Right ventricle myocardium inferior (tissue), 1 donor: ENCODE data around the gene PLOD2. TPM values are rescaled to one million over a fixed set of nuclear protein-coding genes. Genes with fewer than 3 reads are reported as not detected.

ENCODE experiments used
- ATAC-seq: fragments of 200-7000 bp; cut with Tn5 transposase; one replicate; pipeline ENCODE4 v1.9.1; 2020; ENCODE audit warnings: mild to moderate bottlenecking, moderate library complexity
- DNase-seq: peaks from one replicate; pipeline ENCODE4 v3.0.0; 2021; ENCODE audit errors: missing footprints
- intact Hi-C: fragments of 100-400 bp; cut with DNase I; formaldehyde crosslinking; loops from one replicate; pipeline ENCODE4 v1.11.0; 2022
- total RNA-seq: library from RNA; stranded (reverse); fragmentation: NEBNext Ultra II Directional; extraction: Animal tissue kit (Norgen Biotek cat#: 25700); gene quantifications from one replicate; pipeline ENCODE4 v1.2.1, GENCODE V29; 2021
- donor health status: DM: no; HTN: yes; CAD: no; lungs with severe emphysema.

Gene PLOD2
- total RNA-seq, 1 donor from 2014 or later: 19.7 TPM

- no peak for ATAC-seq
- DNase-seq: no peak
- intact Hi-C loops: no loop called here
Observed at GRCh38 chr3:146154995-146155394, 6.0 kb downstream of the PLOD2 start.

- DNase-seq: no peak
- no peak for ATAC-seq
- intact Hi-C loops: no loop called here
Observed at GRCh38 chr3:146154316-146154715, 6.7 kb downstream of the PLOD2 start.

- intact Hi-C loops: no loop called here
- ATAC-seq: no peak
- DNase-seq: no peak
Observed at GRCh38 chr3:146153429-146153828, 7.6 kb downstream of the PLOD2 start.

- ATAC-seq (no peak), DNase-seq (no peak)
- intact Hi-C loops: no loop called here
Observed at GRCh38 chr3:146152834-146153233, 8.2 kb downstream of the PLOD2 start.

- intact Hi-C loops: no loop called here
- ATAC-seq: no peak
- DNase-seq: no peak
Observed at GRCh38 chr3:146148468-146148931, 12.5 kb downstream of the PLOD2 start.

- ATAC-seq: no peak
- no peak for DNase-seq
- intact Hi-C loops: no loop called here
Observed at GRCh38 chr3:146145642-146146041, 15.3 kb downstream of the PLOD2 start.

- intact Hi-C loops: no loop called here
- peak; percentile 47 for ATAC-seq
- DNase-seq: no peak
Observed at GRCh38 chr3:146142757-146143156, 18.2 kb downstream of the PLOD2 start.

GRCh38 chr3:146139586-146140110, 21.3 kb downstream of the PLOD2 start:
- no peak for ATAC-seq
- intact Hi-C loops: loop anchor here (2.0 kb wide), 1 partner anchor 21 kb away; the partner anchor contains the start of gene PLOD2
- no peak for DNase-seq

- peak; percentile 37 for ATAC-seq
Observed at GRCh38 chr3:146138902-146139301, 22.1 kb downstream of the PLOD2 start.

GRCh38 chr3:146136647-146137046, 24.3 kb downstream of the PLOD2 start:
- intact Hi-C loops: no loop called here
- ATAC-seq: no peak
- no peak for DNase-seq

More at GRCh38 chr3:146138902-146139301, 22.1 kb downstream of the PLOD2 start:
- intact Hi-C loops: loop anchor here (2.0 kb wide), 1 partner anchor 22 kb away; the partner anchor contains the start of gene PLOD2
- no peak for DNase-seq

- DNase-seq: no peak
- intact Hi-C loops: no loop called here
- no peak for ATAC-seq
Observed at GRCh38 chr3:146134348-146135117, 26.5 kb downstream of the PLOD2 start.

GRCh38 chr3:146133441-146133840, 27.5 kb downstream of the PLOD2 start:
- no peak for DNase-seq
- intact Hi-C loops: no loop called here
- no peak for ATAC-seq

- intact Hi-C loops: no loop called here
- ATAC-seq: no peak
- DNase-seq: no peak
Observed at GRCh38 chr3:146131616-146132410, 29.2 kb downstream of the PLOD2 start.

GRCh38 chr3:146130881-146131371, 30.1 kb downstream of the PLOD2 start:
- DNase-seq (no peak), ATAC-seq (no peak)
- intact Hi-C loops: no loop called here

GRCh38 chr3:146129750-146130149, 31.2 kb downstream of the PLOD2 start:
- DNase-seq (no peak), ATAC-seq (no peak)
- intact Hi-C loops: no loop called here

GRCh38 chr3:146128939-146129338, 32.0 kb downstream of the PLOD2 start:
- ATAC-seq: peak; percentile 14
- intact Hi-C loops: no loop called here
- DNase-seq: no peak

GRCh38 chr3:146128179-146128578, 32.8 kb downstream of the PLOD2 start:
- ATAC-seq (no peak), DNase-seq (no peak)
- intact Hi-C loops: no loop called here

- DNase-seq (no peak), ATAC-seq (peak; percentile 85)
- intact Hi-C loops: no loop called here
Observed at GRCh38 chr3:146125951-146126350, 35.0 kb downstream of the PLOD2 start.

GRCh38 chr3:146124126-146124801, 36.7 kb downstream of the PLOD2 start:
- DNase-seq (no peak), ATAC-seq (no peak)
- intact Hi-C loops: no loop called here
